Liver (tissue), 9 donors: ENCODE results near the gene CES1. TPM values are rescaled to one million over a fixed set of nuclear protein-coding genes. Genes with fewer than 3 reads are reported as not detected.
"Not testable (repeated sequence)": the region's sequence is repeated elsewhere in the genome, so short reads cannot be mapped to it uniquely, and the experiment has no call there.

Source experiments
- DNase-seq: peaks from one replicate; pipeline ENCODE4 v3.0.0-alpha.2; 2017; ENCODE audit warnings: low spot score
- H3K27ac ChIP-seq, 2 donors: one replicate each; pipeline ENCODE4 v1.7.0; 2013; ENCODE audit warnings: inconsistent platforms in 2 of 2, low read length in 2 of 2, control low read depth in 1 of 2, low read depth in 1 of 2, mild to moderate bottlenecking in 1 of 2
- H3K27me3 ChIP-seq, 4 donors: one replicate each; pipeline versions ENCODE4 v1.6.1 to v1.7.0; 2013; ENCODE audit warnings: low read length in 3 of 4, inconsistent platforms in 1 of 4, mild to moderate bottlenecking in 1 of 4, moderate library complexity in 1 of 4; ENCODE audit not compliant: control insufficient read depth in 4 of 4, insufficient read depth in 4 of 4
- H3K36me3 ChIP-seq, 4 donors: one replicate each; pipeline versions ENCODE4 v1.6.1 to v1.7.0; 2013; ENCODE audit warnings: low read length in 3 of 4, mild to moderate bottlenecking in 3 of 4, low read depth in 1 of 4, moderate library complexity in 1 of 4; ENCODE audit not compliant: control insufficient read depth in 4 of 4, insufficient read depth in 3 of 4
- H3K4me1 ChIP-seq, 4 donors: one replicate each; pipeline versions ENCODE4 v1.6.1 to v1.7.0; 2013; ENCODE audit warnings: low read length in 3 of 4, mild to moderate bottlenecking in 3 of 4, moderate library complexity in 1 of 4; ENCODE audit not compliant: control insufficient read depth in 4 of 4, insufficient read depth in 4 of 4
- H3K4me3 ChIP-seq, 3 donors: one replicate each; pipeline versions ENCODE4 v1.6.1 to v1.7.0; 2013; ENCODE audit warnings: low read length in 3 of 3, control low read depth in 1 of 3, low read depth in 1 of 3, mild to moderate bottlenecking in 1 of 3
- H3K9ac ChIP-seq, 2 donors: one replicate each; pipeline ENCODE4 v1.7.0; 2013; ENCODE audit warnings: low read length in 2 of 2, mild to moderate bottlenecking in 2 of 2, moderate library complexity in 2 of 2, control low read depth in 1 of 2, low read depth in 1 of 2
- H3K9me3 ChIP-seq, 4 donors: one replicate each; pipeline versions ENCODE4 v1.6.1 to v1.7.0; 2013; ENCODE audit warnings: low read length in 3 of 4; ENCODE audit not compliant: control insufficient read depth in 4 of 4
- EGR1 ChIP-seq, 2 donors: IDR thresholded peaks; 2 replicates each; pipeline ENCODE4 v1.6.1; 2016 to 2018; ENCODE audit warnings: antibody characterized with exemption in 2 of 2, low read depth in 2 of 2
- FOXA1 ChIP-seq: IDR thresholded peaks from 2 replicates; pipeline ENCODE4 v1.6.1; 2016; ENCODE audit warnings: antibody characterized with exemption
- FOXA2 ChIP-seq: IDR thresholded peaks from 2 replicates; pipeline ENCODE4 v1.6.1; 2016; ENCODE audit warnings: antibody characterized with exemption
- GABPA ChIP-seq, 2 donors: IDR thresholded peaks in 1 of 2; conservative IDR thresholded peaks in 1 of 2; 2 replicates each; pipeline ENCODE4 v1.6.1; 2016; ENCODE audit warnings: antibody characterized with exemption in 2 of 2, mild to moderate bottlenecking in 1 of 2, moderate library complexity in 1 of 2
- HNF4A ChIP-seq, 2 donors: conservative IDR thresholded peaks; 2 replicates each; pipeline ENCODE4 v1.6.1; 2016; ENCODE audit warnings: antibody characterized with exemption in 2 of 2, mild to moderate bottlenecking in 2 of 2
- HNF4G ChIP-seq: IDR thresholded peaks from 2 replicates; pipeline ENCODE4 v1.6.1; 2016; ENCODE audit warnings: antibody characterized with exemption
- JUND ChIP-seq, 2 donors: IDR thresholded peaks; 2 replicates each; pipeline ENCODE4 v1.6.1; 2016; ENCODE audit warnings: antibody characterized with exemption in 2 of 2
- NR2F2 ChIP-seq: IDR thresholded peaks from 2 replicates; pipeline ENCODE4 v1.6.1; 2016; ENCODE audit warnings: antibody characterized with exemption
- RAD21 ChIP-seq, 2 donors: IDR thresholded peaks; 2 replicates each; pipeline ENCODE4 v1.6.1; 2016; ENCODE audit warnings: antibody characterized with exemption in 2 of 2, mild to moderate bottlenecking in 2 of 2
- RXRA ChIP-seq, 2 donors: IDR thresholded peaks; 2 replicates each; pipeline ENCODE4 v1.6.1; 2017 to 2018; ENCODE audit warnings: antibody characterized with exemption in 2 of 2, mild to moderate bottlenecking in 1 of 2
- SP1 ChIP-seq: IDR thresholded peaks from 2 replicates; pipeline ENCODE4 v1.6.1; 2018; ENCODE audit warnings: antibody characterized with exemption, mild to moderate bottlenecking
- TAF1 ChIP-seq: conservative IDR thresholded peaks from 2 replicates; pipeline ENCODE4 v1.6.1; 2016; ENCODE audit warnings: antibody characterized with exemption, mild to moderate bottlenecking
- YY1 ChIP-seq: IDR thresholded peaks from 2 replicates; pipeline ENCODE4 v1.6.1; 2016; ENCODE audit warnings: antibody characterized with exemption, mild to moderate bottlenecking
- WGBS: extraction: QIAGEN DNeasy Blood & Tissue Kit; methylation state at CpG from one replicate; pipeline ENCODE4 v1.1.7; 2013; 5-methylcytosine and 5-hydroxymethylcytosine counted together
- polyA plus RNA-seq, 2 donors: library from polyadenylated mRNA; stranded (reverse) in 1 of 2; unstranded in 1 of 2; fragments of 200-250 nt in 1 of 2; fragments of >200 nt in 1 of 2; fragmentation: Nextera tagmentation in 1 of 2; extraction: Ambion mirVana in 1 of 2; gene quantifications; one replicate each; pipeline versions ENCODE4 v1.2.1 to v1.2.3, GENCODE V29; 2013 to 2015
- total RNA-seq, 2 donors: library from RNA; depleted of rRNA; stranded (reverse); fragments of >200 nt; gene quantifications; one replicate each; pipeline ENCODE4 v1.2.3, GENCODE V29; 2014
- TF ChIP-seq, protein P1 (sequence below): fragments of 150-350 bp; IDR thresholded peaks from 2 replicates; pipeline ENCODE4 v1.5.1; 2017; ENCODE audit warnings: improper control_type of control experiment, low read depth, low read length; ENCODE audit not compliant: missing input control
- TF ChIP-seq, protein P2 (sequence below): IDR thresholded peaks from 2 replicates; pipeline ENCODE4 v1.6.1; 2016; ENCODE audit warnings: antibody characterized with exemption
- TF ChIP-seq, protein P3 (sequence below): IDR thresholded peaks from 2 replicates; pipeline ENCODE4 v1.6.1; 2016; ENCODE audit warnings: antibody characterized with exemption, mild to moderate bottlenecking
- TF ChIP-seq, protein P4 (sequence below): IDR thresholded peaks from 2 replicates; pipeline ENCODE4 v1.6.1; 2016; ENCODE audit warnings: antibody characterized with exemption
- donor health status: healthy.
- donor health status: healthy.
- donor health status: healthy.
- donor health status: healthy.
- donor health status: healthy.

The CES1 gene
- total and polyA plus RNA-seq, 4 donors = 8.4 to 1,773 (median 546) TPM

DNA sequence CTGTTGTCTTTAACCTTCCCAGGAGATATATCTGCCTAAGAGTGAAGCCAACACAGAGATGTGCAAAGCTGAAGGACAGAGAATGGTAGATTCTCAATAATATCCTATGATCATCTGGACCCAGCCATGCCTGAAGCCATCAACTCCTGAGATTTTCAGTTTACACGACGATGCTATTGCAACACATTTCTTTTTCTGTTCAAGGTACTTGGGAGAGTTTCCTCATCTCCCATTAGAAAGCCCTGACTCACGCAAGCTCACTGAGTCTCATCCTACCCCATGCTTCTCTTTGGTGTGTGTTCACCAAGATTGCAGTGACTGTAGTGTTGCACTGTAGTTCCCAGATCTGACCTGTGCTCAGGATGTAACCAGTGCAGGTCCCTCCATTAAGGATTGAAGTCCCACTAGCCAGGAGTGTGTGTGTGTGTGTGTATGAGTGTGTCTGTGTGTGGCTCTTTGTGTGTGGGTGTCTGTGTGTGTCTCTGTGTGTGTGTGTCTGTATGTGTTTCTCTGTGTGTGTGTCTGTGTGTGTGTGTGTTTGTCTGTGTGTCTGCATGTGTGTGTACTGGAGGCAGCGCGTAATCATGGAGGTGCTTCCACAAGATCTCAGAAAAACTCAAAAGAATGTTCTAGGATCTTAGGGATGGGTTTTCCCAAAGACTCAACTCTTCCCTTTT is 15.5 kb downstream of the CES1 start:
- Histone ChIP-seq H3K9me3 (no peaks in the 10 kb centered on the region), H3K27me3 (no peaks in the 10 kb centered on the region), H3K4me3 (no peak overlapping the region), H3K27ac (no peak overlapping the region), H3K36me3 (peaks cover 7 to 73% (median 61%) of the 10 kb centered on the region in 4 donors), H3K9ac (no peak overlapping the region), H3K4me1 (no peaks in the 10 kb centered on the region)
- no peak for DNase-seq
- WGBS = 73% methylated on average over 5 of the region's 5 CpGs
- TF ChIP-seq EGR1 (IDR thresholded peaks at IDR 0.05; ENCODE audit: low read depth in 2 of 2) (no peak), YY1 (no peak), RXRA (IDR thresholded peaks at IDR 0.05) (no peak), HNF4G (no peak), GABPA (IDR thresholded peaks at IDR 0.05 in 1 of 2, conservative IDR thresholded peaks at IDR 0.05 in 1 of 2) (no peak), HNF4A (conservative IDR thresholded peaks at IDR 0.05) (no peak), TAF1 (no peak), SP1 (no peak), RAD21 (IDR thresholded peaks at IDR 0.05) (no peak), NR2F2 (no peak), FOXA1 (no peak), FOXA2 (no peak), JUND (IDR thresholded peaks at IDR 0.05) (no peak)
- TF ChIP-seq, protein P1, sequence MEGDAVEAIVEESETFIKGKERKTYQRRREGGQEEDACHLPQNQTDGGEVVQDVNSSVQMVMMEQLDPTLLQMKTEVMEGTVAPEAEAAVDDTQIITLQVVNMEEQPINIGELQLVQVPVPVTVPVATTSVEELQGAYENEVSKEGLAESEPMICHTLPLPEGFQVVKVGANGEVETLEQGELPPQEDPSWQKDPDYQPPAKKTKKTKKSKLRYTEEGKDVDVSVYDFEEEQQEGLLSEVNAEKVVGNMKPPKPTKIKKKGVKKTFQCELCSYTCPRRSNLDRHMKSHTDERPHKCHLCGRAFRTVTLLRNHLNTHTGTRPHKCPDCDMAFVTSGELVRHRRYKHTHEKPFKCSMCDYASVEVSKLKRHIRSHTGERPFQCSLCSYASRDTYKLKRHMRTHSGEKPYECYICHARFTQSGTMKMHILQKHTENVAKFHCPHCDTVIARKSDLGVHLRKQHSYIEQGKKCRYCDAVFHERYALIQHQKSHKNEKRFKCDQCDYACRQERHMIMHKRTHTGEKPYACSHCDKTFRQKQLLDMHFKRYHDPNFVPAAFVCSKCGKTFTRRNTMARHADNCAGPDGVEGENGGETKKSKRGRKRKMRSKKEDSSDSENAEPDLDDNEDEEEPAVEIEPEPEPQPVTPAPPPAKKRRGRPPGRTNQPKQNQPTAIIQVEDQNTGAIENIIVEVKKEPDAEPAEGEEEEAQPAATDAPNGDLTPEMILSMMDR = no peak
- TF ChIP-seq, protein P2, sequence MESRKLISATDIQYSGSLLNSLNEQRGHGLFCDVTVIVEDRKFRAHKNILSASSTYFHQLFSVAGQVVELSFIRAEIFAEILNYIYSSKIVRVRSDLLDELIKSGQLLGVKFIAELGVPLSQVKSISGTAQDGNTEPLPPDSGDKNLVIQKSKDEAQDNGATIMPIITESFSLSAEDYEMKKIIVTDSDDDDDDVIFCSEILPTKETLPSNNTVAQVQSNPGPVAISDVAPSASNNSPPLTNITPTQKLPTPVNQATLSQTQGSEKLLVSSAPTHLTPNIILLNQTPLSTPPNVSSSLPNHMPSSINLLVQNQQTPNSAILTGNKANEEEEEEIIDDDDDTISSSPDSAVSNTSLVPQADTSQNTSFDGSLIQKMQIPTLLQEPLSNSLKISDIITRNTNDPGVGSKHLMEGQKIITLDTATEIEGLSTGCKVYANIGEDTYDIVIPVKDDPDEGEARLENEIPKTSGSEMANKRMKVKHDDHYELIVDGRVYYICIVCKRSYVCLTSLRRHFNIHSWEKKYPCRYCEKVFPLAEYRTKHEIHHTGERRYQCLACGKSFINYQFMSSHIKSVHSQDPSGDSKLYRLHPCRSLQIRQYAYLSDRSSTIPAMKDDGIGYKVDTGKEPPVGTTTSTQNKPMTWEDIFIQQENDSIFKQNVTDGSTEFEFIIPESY = no peak
- TF ChIP-seq, protein P3, sequence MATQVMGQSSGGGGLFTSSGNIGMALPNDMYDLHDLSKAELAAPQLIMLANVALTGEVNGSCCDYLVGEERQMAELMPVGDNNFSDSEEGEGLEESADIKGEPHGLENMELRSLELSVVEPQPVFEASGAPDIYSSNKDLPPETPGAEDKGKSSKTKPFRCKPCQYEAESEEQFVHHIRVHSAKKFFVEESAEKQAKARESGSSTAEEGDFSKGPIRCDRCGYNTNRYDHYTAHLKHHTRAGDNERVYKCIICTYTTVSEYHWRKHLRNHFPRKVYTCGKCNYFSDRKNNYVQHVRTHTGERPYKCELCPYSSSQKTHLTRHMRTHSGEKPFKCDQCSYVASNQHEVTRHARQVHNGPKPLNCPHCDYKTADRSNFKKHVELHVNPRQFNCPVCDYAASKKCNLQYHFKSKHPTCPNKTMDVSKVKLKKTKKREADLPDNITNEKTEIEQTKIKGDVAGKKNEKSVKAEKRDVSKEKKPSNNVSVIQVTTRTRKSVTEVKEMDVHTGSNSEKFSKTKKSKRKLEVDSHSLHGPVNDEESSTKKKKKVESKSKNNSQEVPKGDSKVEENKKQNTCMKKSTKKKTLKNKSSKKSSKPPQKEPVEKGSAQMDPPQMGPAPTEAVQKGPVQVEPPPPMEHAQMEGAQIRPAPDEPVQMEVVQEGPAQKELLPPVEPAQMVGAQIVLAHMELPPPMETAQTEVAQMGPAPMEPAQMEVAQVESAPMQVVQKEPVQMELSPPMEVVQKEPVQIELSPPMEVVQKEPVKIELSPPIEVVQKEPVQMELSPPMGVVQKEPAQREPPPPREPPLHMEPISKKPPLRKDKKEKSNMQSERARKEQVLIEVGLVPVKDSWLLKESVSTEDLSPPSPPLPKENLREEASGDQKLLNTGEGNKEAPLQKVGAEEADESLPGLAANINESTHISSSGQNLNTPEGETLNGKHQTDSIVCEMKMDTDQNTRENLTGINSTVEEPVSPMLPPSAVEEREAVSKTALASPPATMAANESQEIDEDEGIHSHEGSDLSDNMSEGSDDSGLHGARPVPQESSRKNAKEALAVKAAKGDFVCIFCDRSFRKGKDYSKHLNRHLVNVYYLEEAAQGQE = no peak
- TF ChIP-seq, protein P4, sequence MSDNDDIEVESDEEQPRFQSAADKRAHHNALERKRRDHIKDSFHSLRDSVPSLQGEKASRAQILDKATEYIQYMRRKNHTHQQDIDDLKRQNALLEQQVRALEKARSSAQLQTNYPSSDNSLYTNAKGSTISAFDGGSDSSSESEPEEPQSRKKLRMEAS = no peak

DNA sequence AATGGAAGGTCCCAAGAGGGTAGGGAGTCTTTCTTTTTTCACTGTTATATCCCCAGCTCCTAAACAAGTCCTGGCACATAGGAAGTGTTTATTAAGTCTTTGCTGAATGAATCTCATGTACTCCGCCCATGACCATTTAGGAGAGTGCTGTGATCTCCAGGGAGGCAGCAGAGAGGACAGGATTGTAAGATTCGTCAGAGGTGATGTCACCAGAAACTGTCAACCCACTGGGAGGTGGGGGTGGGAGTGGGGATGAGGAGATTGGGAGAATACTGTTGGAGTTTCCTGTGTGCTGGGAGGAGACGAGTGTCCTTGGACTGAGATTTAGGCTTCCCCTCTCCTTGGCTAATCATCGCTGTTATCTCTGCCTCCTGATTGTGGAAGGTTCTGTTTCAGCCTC is 16.7 kb downstream of the CES1 start:
- not testable (repeated sequence) for H3K9ac ChIP-seq, H3K27ac ChIP-seq, H3K9me3 ChIP-seq, H3K4me1 ChIP-seq, H3K27me3 ChIP-seq, H3K4me3 ChIP-seq, DNase-seq
- H3K36me3 ChIP-seq = peaks cover 3 to 70% (median 60%) of the 10 kb centered on the region in 4 donors
- 83% methylated on average over 4 of the region's 4 CpGs for whole genome bisulfite sequencing
